Measurements from ENCODE around the gene LIPT1.

- TF ChIP-seq CTCF (IDR thresholded peaks at IDR 0.05; ENCODE audit: control extremely low read depth in 1 of 3, insufficient read depth in 1 of 3, low read depth in 1 of 3, low read length in 3 of 3) = no peak
- no peak for TF ChIP-seq RAD21 (IDR thresholded peaks at IDR 0.05 in 1 of 2, conservative IDR thresholded peaks at IDR 0.05 in 1 of 2; ENCODE audit: low read depth in 2 of 2, low read length in 2 of 2)
- no peak for TF ChIP-seq TCF12 (IDR thresholded peaks at IDR 0.05; ENCODE audit: low read depth, low read length)
- no peak for TF ChIP-seq TBP (IDR thresholded peaks at IDR 0.05; ENCODE audit: low read depth, low read length)
Observed at GRCh38 chr2:99111945-99112344, 42.8 kb upstream of the LIPT1 start.
